H1 (cell line): ENCODE measurements around the gene GJB6. TPM values are rescaled to one million over a fixed set of nuclear protein-coding genes. Genes with fewer than 3 reads are reported as not detected.

Experiments used
- CTCF ChIA-PET: fragments of 300-600 bp; sonication (Branson Sonifier 250); formaldehyde crosslinking; loops from one replicate; lab custom pipeline; 2021; ENCODE audit not compliant: partially characterized antibody; lab: Charles Lee
- POLR2A ChIA-PET: fragments of 300-600 bp; sonication (Branson Sonifier 250); formaldehyde crosslinking; loops from one replicate; lab custom pipeline; 2021; ENCODE audit warnings: inconsistent platforms; ENCODE audit not compliant: partially characterized antibody; lab: Charles Lee
- DNase-seq, 2 experiments: peaks; one replicate each; pipeline versions ENCODE4 v3.0.0 to v3.0.0-alpha.2; 2010 to 2022; ENCODE audit warnings: low spot score in 2 of 2, low read depth in 1 of 2, mixed read lengths in 1 of 2
- FAIRE-seq: peaks from 2 replicates; lab custom pipeline; 2011; peaks lifted over from hg19 to GRCh38; lab: Jason Lieb, UNC
- H2AFZ ChIP-seq: 2 replicates; pipeline ENCODE4 v1.8.1; 2012; ENCODE audit warnings: low read length, inconsistent platforms
- H2AK5ac ChIP-seq: 2 replicates; pipeline ENCODE4 v1.6.1; 2013; ENCODE audit warnings: low read depth, low read length
- H2BK120ac ChIP-seq: replicated peaks from 2 replicates; pipeline ENCODE3; 2013; ENCODE audit warnings: low read depth, low read length, inconsistent platforms
- H2BK12ac ChIP-seq: 2 replicates; pipeline ENCODE4 v1.6.1; 2013; ENCODE audit warnings: low read depth, low read length
- H2BK15ac ChIP-seq: 2 replicates; pipeline ENCODE4 v1.6.1; 2013; ENCODE audit warnings: low read length
- H2BK20ac ChIP-seq: 2 replicates; pipeline ENCODE4 v1.6.1; 2013; ENCODE audit warnings: low read length
- H2BK5ac ChIP-seq: 2 replicates; pipeline ENCODE4 v1.6.1; 2013; ENCODE audit warnings: low read depth, low read length
- H3K14ac ChIP-seq: 2 replicates; pipeline ENCODE4 v1.6.1; 2013; ENCODE audit warnings: inconsistent platforms; ENCODE audit not compliant: insufficient read length
- H3K18ac ChIP-seq: 2 replicates; pipeline ENCODE4 v1.6.1; 2013; ENCODE audit warnings: low read length; ENCODE audit errors: extremely low read depth
- H3K23ac ChIP-seq: 2 replicates; pipeline ENCODE4 v1.6.1; 2013; ENCODE audit warnings: inconsistent platforms; ENCODE audit not compliant: insufficient read length
- H3K23me2 ChIP-seq: 2 replicates; pipeline ENCODE4 v1.6.1; 2013; ENCODE audit warnings: low read depth, low read length
- H3K27ac ChIP-seq: 2 replicates; pipeline ENCODE4 v1.6.1; 2011; ENCODE audit warnings: low read depth, low read length, inconsistent platforms
- H3K27me3 ChIP-seq, 4 experiments: replicated peaks in 1 of 4; 1 replicate in 1 of 4; 2 replicates in 3 of 4; pipeline versions ENCODE4 v1.6.1 to v1.8.1; 2011 to 2013; ENCODE audit warnings: low read length in 3 of 4, mild to moderate bottlenecking in 3 of 4, inconsistent platforms in 2 of 4, mixed read lengths in 2 of 4, moderate library complexity in 1 of 4; ENCODE audit not compliant: control insufficient read depth in 3 of 4, insufficient read depth in 3 of 4; ENCODE audit errors: extremely low read depth in 1 of 4
- H3K36me3 ChIP-seq, 4 experiments: 2 replicates each; pipeline versions ENCODE4 v1.6.1 to v1.8.1; 2011 to 2013; ENCODE audit warnings: mild to moderate bottlenecking in 4 of 4, low read length in 3 of 4, moderate library complexity in 2 of 4, control low read depth in 1 of 4, inconsistent platforms in 1 of 4; ENCODE audit not compliant: insufficient read depth in 4 of 4, control insufficient read depth in 2 of 4
- H3K4ac ChIP-seq: replicated peaks from 2 replicates; pipeline ENCODE3; 2013; ENCODE audit warnings: low read length, low read depth, mixed read lengths, inconsistent platforms; ENCODE audit not compliant: insufficient read length
- H3K4me1 ChIP-seq, 4 experiments: replicated peaks in 1 of 4; 1 replicate in 1 of 4; 2 replicates in 3 of 4; pipeline versions ENCODE4 v1.6.1 to v1.8.1; 2011 to 2013; ENCODE audit warnings: low read length in 3 of 4, inconsistent platforms in 2 of 4, mixed read lengths in 1 of 4; ENCODE audit not compliant: insufficient read depth in 4 of 4, control insufficient read depth in 3 of 4
- H3K4me2 ChIP-seq, 2 experiments: 2 replicates each; pipeline versions ENCODE4 v1.6.1 to v1.8.1; 2011 to 2013; ENCODE audit warnings: low read depth in 2 of 2, low read length in 2 of 2, control low read depth in 1 of 2, inconsistent platforms in 1 of 2, mild to moderate bottlenecking in 1 of 2; ENCODE audit not compliant: insufficient read depth in 1 of 2
- H3K4me3 ChIP-seq, 4 experiments: fragments of 200-600, 300-600 bp in 1 of 4; sonication (generic), shearing (Covaris generic), sonication (Bioruptor Twin) in 1 of 4; 2 replicates each; pipeline versions ENCODE4 v1.5.1 to v1.8.1; 2011 to 2016; ENCODE audit warnings: low read length in 4 of 4, low read depth in 3 of 4, control low read depth in 2 of 4, inconsistent platforms in 2 of 4, mild to moderate bottlenecking in 2 of 4, mixed read lengths in 1 of 4, moderate library complexity in 1 of 4; ENCODE audit not compliant: insufficient read depth in 2 of 4; ENCODE audit errors: extremely low read depth in 1 of 4
- H3K56ac ChIP-seq: replicated peaks from 2 replicates; pipeline ENCODE3; 2013; ENCODE audit warnings: low read depth, mild to moderate bottlenecking, mixed read lengths, low read length, inconsistent platforms; ENCODE audit not compliant: insufficient read length
- H3K79me1 ChIP-seq: 2 replicates; pipeline ENCODE4 v1.6.1; 2013; ENCODE audit warnings: low read depth, low read length, control low read depth
- H3K79me2 ChIP-seq, 2 experiments: 2 replicates each; pipeline versions ENCODE4 v1.6.1 to v1.8.1; 2012 to 2013; ENCODE audit warnings: low read length in 2 of 2, mild to moderate bottlenecking in 2 of 2, inconsistent platforms in 1 of 2; ENCODE audit not compliant: insufficient read depth in 2 of 2, control insufficient read depth in 1 of 2
- H3K9ac ChIP-seq, 4 experiments: replicated peaks in 1 of 4; 1 replicate in 1 of 4; 2 replicates in 3 of 4; pipeline versions ENCODE4 v1.6.1 to v1.8.1; 2011 to 2013; ENCODE audit warnings: low read depth in 3 of 4, low read length in 3 of 4, control low read depth in 2 of 4, mild to moderate bottlenecking in 2 of 4, moderate library complexity in 2 of 4, inconsistent platforms in 1 of 4; ENCODE audit errors: extremely low read depth in 1 of 4
- H3K9me3 ChIP-seq, 2 experiments: 2 replicates each; pipeline versions ENCODE4 v1.6.1 to v1.8.1; 2012 to 2013; ENCODE audit warnings: mild to moderate bottlenecking in 2 of 2, moderate library complexity in 2 of 2, control low read depth in 1 of 2, inconsistent platforms in 1 of 2, low read depth in 1 of 2, low read length in 1 of 2, mixed read lengths in 1 of 2; ENCODE audit not compliant: insufficient read depth in 2 of 2
- H4K20me1 ChIP-seq, 2 experiments: replicated peaks in 1 of 2; 2 replicates each; pipeline versions ENCODE3 to v1.8.1; 2011 to 2013; ENCODE audit warnings: inconsistent platforms in 2 of 2, low read length in 2 of 2, mild to moderate bottlenecking in 1 of 2; ENCODE audit not compliant: insufficient read depth in 2 of 2, control insufficient read depth in 1 of 2
- H4K5ac ChIP-seq: 2 replicates; pipeline ENCODE4 v1.6.1; 2013; ENCODE audit warnings: low read length, low read depth, mixed read lengths, inconsistent platforms; ENCODE audit not compliant: insufficient read length
- H4K8ac ChIP-seq: 2 replicates; pipeline ENCODE4 v1.8.0; 2013; ENCODE audit warnings: mild to moderate bottlenecking, moderate library complexity, low read length, inconsistent platforms; ENCODE audit not compliant: insufficient read depth; ENCODE audit errors: extremely low read depth
- H4K91ac ChIP-seq: replicated peaks from 2 replicates; pipeline ENCODE3; 2013; ENCODE audit warnings: low read length, mixed read lengths, inconsistent platforms; ENCODE audit not compliant: insufficient read length
- CBX8 ChIP-seq: fragments of 300-800, 300-1000 bp; sonication (generic); IDR thresholded peaks from 2 replicates; pipeline ENCODE4 v1.7.1; 2016; ENCODE audit warnings: low read depth, low read length, borderline replicate concordance
- JUN ChIP-seq: IDR thresholded peaks from 2 replicates; pipeline ENCODE4 v1.6.1; 2011; ENCODE audit warnings: low read depth, mild to moderate bottlenecking, improper control_type of control experiment, low read length
- PHF8 ChIP-seq: fragments of 200-600 bp; sonication (generic); conservative IDR thresholded peaks from 2 replicates; pipeline ENCODE4 v1.7.1; 2012; ENCODE audit warnings: low read depth, mild to moderate bottlenecking, inconsistent platforms, low read length, moderate library complexity
- RNF2 ChIP-seq: fragments of 200-900, 300-1000 bp; sonication (generic); IDR thresholded peaks from 2 replicates; pipeline ENCODE4 v1.7.1; 2016; ENCODE audit warnings: borderline replicate concordance, low read depth, mild to moderate bottlenecking, antibody characterized with exemption, low read length; ENCODE audit not compliant: poor library complexity, severe bottlenecking; ENCODE audit errors: missing control alignments
- SIX5 ChIP-seq: IDR thresholded peaks from 2 replicates; pipeline ENCODE4 v1.6.1; 2011; ENCODE audit warnings: mild to moderate bottlenecking, low read depth, low read length
- SRF ChIP-seq: IDR thresholded peaks from 2 replicates; pipeline ENCODE4 v1.6.1; 2011; ENCODE audit warnings: mild to moderate bottlenecking, low read depth, low read length, moderate library complexity
- YY1 ChIP-seq: IDR thresholded peaks from 2 replicates; pipeline ENCODE4 v1.6.1; 2011; ENCODE audit warnings: low read depth, mild to moderate bottlenecking, low read length
- WGBS, 2 experiments: shearing (Covaris generic) in 1 of 2; methylation state at CpG; one replicate each; pipeline versions ENCODE4 v1.1.6 to v1.1.7; 2013 to 2015; ENCODE audit warnings: low lambda C conversion rate in 2 of 2, mixed read lengths in 2 of 2, inconsistent platforms in 1 of 2, low coverage in 1 of 2, missing lambda C conversion rate in 1 of 2; ENCODE audit not compliant: insufficient replicate concordance in 2 of 2, insufficient coverage in 1 of 2, insufficient read length in 1 of 2; ENCODE audit errors: extremely low coverage in 1 of 2, missing lambda C conversion rate in 1 of 2; 5-methylcytosine and 5-hydroxymethylcytosine counted together
- polyA plus RNA-seq, 7 experiments: library from polyadenylated mRNA; depleted of rRNA in 3 of 7; stranded (reverse) in 5 of 7; unstranded in 2 of 7; fragments of >200 nt in 5 of 7; fragments of 200-250 nt in 2 of 7; gene quantifications; 1 replicate in 5 of 7; 2 replicates in 1 of 7; 4 replicates in 1 of 7; pipeline versions ENCODE4 v1.2.1 to v1.2.3, GENCODE V29; 2011 to 2013; ENCODE audit warnings: missing spikeins in 2 of 7, mixed read lengths in 2 of 7
- total RNA-seq: library from RNA; stranded (reverse); fragmentation: NEBNext Ultra II Directional; extraction: Animal tissue kit (Norgen Biotek cat#: 25700); gene quantifications from 2 replicates; pipeline ENCODE4 v1.2.1, GENCODE V29; 2021
- TF ChIP-seq, protein P1 (sequence below): IDR thresholded peaks from 2 replicates; pipeline ENCODE4 v1.6.1; 2011; ENCODE audit warnings: low read depth, mild to moderate bottlenecking, low read length; ENCODE audit not compliant: insufficient read depth

GJB6 gene
- total and polyA plus RNA-seq, 2 of the 8 experiments (the other 6 are each of a cell fraction or from before 2014, with no cell fraction given): not detected

DNA sequence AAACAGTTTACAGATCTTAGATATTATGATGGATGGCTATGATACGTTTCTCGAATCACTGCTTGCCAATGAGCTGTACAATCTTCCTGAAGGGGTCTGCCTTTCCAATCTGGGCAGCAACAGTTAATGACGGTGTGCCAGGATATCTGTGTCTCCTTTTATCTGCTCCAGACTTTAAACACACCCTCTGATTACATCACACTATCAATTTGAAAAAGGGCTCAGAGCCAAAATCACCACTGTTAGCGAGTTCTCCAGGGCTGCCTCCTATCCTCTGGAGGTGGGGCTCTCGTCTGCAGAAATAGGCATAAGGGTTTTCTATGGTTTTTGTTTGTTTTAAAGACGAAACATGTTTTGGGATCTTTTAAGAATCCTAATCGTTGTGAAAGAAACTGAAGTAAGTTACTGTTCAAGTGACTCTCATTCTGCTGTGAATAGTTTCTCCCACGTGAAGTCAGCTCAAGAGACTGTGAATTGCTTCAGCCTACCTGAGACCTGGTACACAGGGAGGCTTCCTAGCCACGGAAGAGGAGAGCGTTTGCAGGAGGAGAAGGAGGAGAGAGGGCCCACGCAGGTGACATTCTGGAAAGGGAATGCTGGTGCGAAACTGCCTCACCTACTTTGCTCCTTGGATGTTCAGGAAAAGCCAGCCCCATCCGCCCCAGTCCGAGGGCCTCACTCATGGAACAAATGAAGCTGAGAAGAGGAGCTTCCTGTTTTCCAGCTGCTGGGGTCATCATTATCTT lies 56.0 kb downstream of the GJB6 start:
- Histone ChIP-seq H3K23me2 (no peaks in the 10 kb centered on the region), H2AK5ac (no peak overlapping the region), H2BK20ac (no peak overlapping the region), H2AFZ (no peak overlapping the region), H4K20me1 (no peaks in the 10 kb centered on the region), H3K79me1 (no peaks in the 10 kb centered on the region), H3K9me3 (no peaks in the 10 kb centered on the region), H3K9ac (no peak overlapping the region), H3K14ac (no peak overlapping the region), H3K4me2 (no peak overlapping the region), H3K79me2 (no peaks in the 10 kb centered on the region), H2BK15ac (no peak overlapping the region), H3K4ac (no peak overlapping the region), H3K27ac (no peak overlapping the region), H2BK12ac (no peak overlapping the region), H2BK120ac (no peak overlapping the region), H3K27me3 (peaks cover 0 to 3% (median 0%) of the 10 kb centered on the region in 4 experiments; a peak in 1 of 7 replicates), H2BK5ac (no peak overlapping the region), H3K56ac (no peak overlapping the region), H3K18ac (no peak overlapping the region), H3K23ac (no peak overlapping the region), H4K8ac (no peak overlapping the region), H4K5ac (no peak overlapping the region), H3K4me3 (no peak overlapping the region), H3K36me3 (no peaks in the 10 kb centered on the region), H4K91ac (no peak overlapping the region), H3K4me1 (peaks cover 0 to 7% (median 0%) of the 10 kb centered on the region in 4 experiments; a peak in 1 of 7 replicates)
- no peak for DNase-seq
- FAIRE-seq: no peak
- ChIA-PET CTCF (interaction anchor here (1.4 to 1.5 kb wide), 2 partner anchors 9 to 317 kb away, joined by 3 to 5 read pairs; no protein-coding TSS in a partner anchor), POLR2A (interaction anchor here (0.6 kb wide), 1 partner anchor 828 kb away, joined by 4 read pairs; no protein-coding TSS in a partner anchor)
- TF ChIP-seq RNF2 (no peak), CBX8 (no peak), SIX5 (no peak), PHF8 (no peak), YY1 (no peak), SRF (no peak), JUN (no peak)
- TF ChIP-seq, protein P1, sequence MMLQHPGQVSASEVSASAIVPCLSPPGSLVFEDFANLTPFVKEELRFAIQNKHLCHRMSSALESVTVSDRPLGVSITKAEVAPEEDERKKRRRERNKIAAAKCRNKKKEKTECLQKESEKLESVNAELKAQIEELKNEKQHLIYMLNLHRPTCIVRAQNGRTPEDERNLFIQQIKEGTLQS: no peak
- 83% methylated on average over 14 of the region's 14 CpGs; no CpG with 5 or more reads in 1 of the 2 experiments for WGBS, 2 experiments
